ENCODE data around the gene RBCK1.
"Not testable (repeated sequence)": the region's sequence is repeated elsewhere in the genome, so short reads cannot be mapped to it uniquely, and the experiment has no call there.

RBCK1 gene

DNA sequence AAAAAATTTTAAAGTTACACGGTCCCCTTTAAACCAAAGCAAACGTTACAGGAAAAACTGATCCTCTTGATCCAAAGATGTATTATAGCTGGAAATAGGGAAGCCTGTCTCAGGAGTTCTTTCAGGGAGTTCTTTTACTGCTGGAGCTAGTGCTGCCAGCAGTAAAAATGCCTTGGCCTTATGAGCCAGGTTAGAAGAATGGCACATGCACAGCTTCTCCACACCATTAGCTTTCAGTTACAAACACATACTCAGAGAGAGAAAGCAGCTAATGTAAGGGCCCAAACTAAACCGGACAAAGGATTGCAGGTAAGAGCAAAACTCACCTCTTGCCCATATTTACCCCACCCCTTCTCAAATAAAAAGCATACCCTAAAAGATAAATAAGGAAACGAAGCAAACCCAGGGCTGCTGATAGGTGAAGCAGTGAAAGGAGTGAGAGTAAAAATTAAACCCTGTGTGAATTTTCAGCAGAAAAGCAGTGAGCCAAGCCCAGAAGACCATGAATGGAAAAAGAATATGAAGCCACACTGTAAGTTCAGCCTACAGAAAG, 35.2 kb downstream of the RBCK1 start:
- no peak for TF ChIP-seq CTCF (IDR thresholded peaks at IDR 0.05; ENCODE audit: insufficient read depth, low read depth, low read length, missing control alignments)
- no peak for DNase-seq (ENCODE audit: low read depth)
- no peak overlapping the region for H3K4me3 ChIP-seq (ENCODE audit: low read depth, low read length)

- no peak for DNase-seq (ENCODE audit: low read depth)
- no peak overlapping the region for H3K4me3 ChIP-seq (ENCODE audit: low read depth, low read length)
- no peak for TF ChIP-seq CTCF (IDR thresholded peaks at IDR 0.05; ENCODE audit: insufficient read depth, low read depth, low read length, missing control alignments)
Measured at GRCh38 chr20:444117-444516, 36.0 kb downstream of the RBCK1 start.

- no peak overlapping the region for H3K4me3 ChIP-seq (ENCODE audit: low read depth, low read length)
- TF ChIP-seq CTCF (IDR thresholded peaks at IDR 0.05; ENCODE audit: insufficient read depth, low read depth, low read length, missing control alignments) = no peak
- no peak for DNase-seq (ENCODE audit: low read depth)
Measured at GRCh38 chr20:444862-445426, 36.8 kb downstream of the RBCK1 start.

- no peak for TF ChIP-seq CTCF (IDR thresholded peaks at IDR 0.05; ENCODE audit: insufficient read depth, low read depth, low read length, missing control alignments)
- H3K4me3 ChIP-seq (ENCODE audit: low read depth, low read length) = no peak overlapping the region
- no peak for DNase-seq (ENCODE audit: low read depth)
Measured at GRCh38 chr20:445514-446336, 37.6 kb downstream of the RBCK1 start.

- not testable (repeated sequence) for DNase-seq (ENCODE audit: low read depth); H3K4me3 ChIP-seq (ENCODE audit: low read depth, low read length)
Measured at GRCh38 chr20:452021-452420, 43.9 kb downstream of the RBCK1 start.

GRCh38 chr20:454951-455350, 46.9 kb downstream of the RBCK1 start:
- H3K4me3 ChIP-seq (ENCODE audit: low read depth, low read length) = no peak overlapping the region
- DNase-seq (ENCODE audit: low read depth) = no peak
- TF ChIP-seq CTCF (IDR thresholded peaks at IDR 0.05; ENCODE audit: insufficient read depth, low read depth, low read length, missing control alignments) = no peak

- no peak for DNase-seq (ENCODE audit: low read depth)
- H3K4me3 ChIP-seq (ENCODE audit: low read depth, low read length) = no peak overlapping the region
- TF ChIP-seq CTCF (IDR thresholded peaks at IDR 0.05; ENCODE audit: insufficient read depth, low read depth, low read length, missing control alignments) = no peak
Measured at GRCh38 chr20:458776-459175, 50.7 kb downstream of the RBCK1 start.

All from GM12865 (cell line).